ENCODE data around the gene RABEPK.
"Not testable (repeated sequence)": the region's sequence is repeated elsewhere in the genome, so short reads cannot be mapped to it uniquely, and the experiment has no call there.

RABEPK gene

DNA sequence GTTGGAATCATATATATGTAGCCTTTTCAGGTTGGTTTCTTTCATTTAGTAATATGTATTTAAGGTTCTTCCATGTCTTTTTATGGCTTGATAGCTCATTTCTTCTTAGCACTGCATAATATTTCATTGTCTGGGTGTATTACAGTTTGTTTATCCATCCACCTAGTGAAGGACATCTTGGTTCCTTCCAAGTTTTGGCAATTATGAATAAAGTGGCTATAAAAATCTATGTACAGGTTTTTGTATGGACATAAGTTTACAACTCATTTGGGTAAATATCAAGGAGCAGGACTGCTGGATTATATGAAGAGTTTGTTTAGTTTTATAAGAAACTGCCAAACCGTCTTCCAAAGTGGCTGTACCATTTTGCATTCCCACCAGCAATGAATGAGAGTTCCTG, 22.5 kb upstream of the RABEPK start:
- Histone ChIP-seq H3K4me3 (ENCODE audit: low read length) (no peak overlapping the region), H3K9me3 (ENCODE audit: control insufficient read depth, low read length) (no peaks in the 10 kb centered on the region), H3K9ac (ENCODE audit: low read length) (no peak overlapping the region), H3K27me3 (ENCODE audit: control insufficient read depth, insufficient read depth, low read length) (no peaks in the 10 kb centered on the region), H3K36me3 (ENCODE audit: control insufficient read depth, insufficient read depth, low read length) (no peaks in the 10 kb centered on the region), H3K4me1 (ENCODE audit: control insufficient read depth, insufficient read depth, low read length) (peaks cover 4% of the 10 kb centered on the region)

DNA sequence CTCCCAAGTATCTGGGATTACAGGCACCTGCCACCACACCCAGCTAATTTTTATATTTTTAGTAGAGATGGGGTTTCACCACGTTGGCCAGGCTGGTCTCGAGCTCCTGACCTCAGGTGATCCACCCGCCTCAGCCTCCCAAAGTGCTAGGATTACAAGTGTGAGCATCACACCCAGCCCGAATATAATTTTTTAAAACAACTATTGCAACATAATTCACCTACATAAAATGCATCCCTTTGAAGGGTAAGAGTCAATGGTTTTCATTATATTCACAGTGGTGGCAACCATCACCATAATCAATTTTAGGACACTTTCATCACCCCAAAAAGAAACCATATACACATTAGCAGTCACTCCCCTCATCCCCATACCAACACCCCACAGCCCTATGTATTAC, 20.6 kb upstream of the RABEPK start:
- H3K4me3 ChIP-seq (ENCODE audit: low read length); H3K9me3 ChIP-seq (ENCODE audit: control insufficient read depth, low read length); H3K27me3 ChIP-seq (ENCODE audit: control insufficient read depth, insufficient read depth, low read length); H3K9ac ChIP-seq (ENCODE audit: low read length); H3K4me1 ChIP-seq (ENCODE audit: control insufficient read depth, insufficient read depth, low read length); H3K36me3 ChIP-seq (ENCODE audit: control insufficient read depth, insufficient read depth, low read length): not testable (repeated sequence)

DNA sequence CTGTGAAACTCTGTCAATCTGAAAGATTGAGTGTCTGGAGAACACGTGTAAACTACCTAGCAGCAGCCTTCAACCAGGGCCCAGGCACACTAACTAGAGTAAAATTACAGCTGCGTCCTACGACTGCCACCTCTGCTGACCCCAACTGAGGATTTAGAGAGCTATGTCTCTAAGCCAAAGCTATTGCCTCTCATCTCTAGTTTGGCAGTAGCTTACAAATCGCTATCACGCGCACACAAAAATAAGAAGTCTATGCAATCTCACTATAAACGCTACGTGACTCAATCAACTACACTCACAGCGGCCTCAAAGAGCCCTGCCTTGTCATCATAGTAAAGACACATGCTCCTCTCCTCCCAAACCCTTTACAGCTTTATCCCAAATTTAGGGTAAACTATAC, 19.5 kb upstream of the RABEPK start:
- H3K9me3 ChIP-seq (ENCODE audit: control insufficient read depth, low read length), result no peaks in the 10 kb centered on the region
- peaks cover 6% of the 10 kb centered on the region for H3K4me1 ChIP-seq (ENCODE audit: control insufficient read depth, insufficient read depth, low read length)
- no peak overlapping the region for H3K4me3 ChIP-seq (ENCODE audit: low read length)
- H3K36me3 ChIP-seq (ENCODE audit: control insufficient read depth, insufficient read depth, low read length), result no peaks in the 10 kb centered on the region
- no peak overlapping the region for H3K9ac ChIP-seq (ENCODE audit: low read length)
- H3K27me3 ChIP-seq (ENCODE audit: control insufficient read depth, insufficient read depth, low read length), result no peaks in the 10 kb centered on the region

DNA sequence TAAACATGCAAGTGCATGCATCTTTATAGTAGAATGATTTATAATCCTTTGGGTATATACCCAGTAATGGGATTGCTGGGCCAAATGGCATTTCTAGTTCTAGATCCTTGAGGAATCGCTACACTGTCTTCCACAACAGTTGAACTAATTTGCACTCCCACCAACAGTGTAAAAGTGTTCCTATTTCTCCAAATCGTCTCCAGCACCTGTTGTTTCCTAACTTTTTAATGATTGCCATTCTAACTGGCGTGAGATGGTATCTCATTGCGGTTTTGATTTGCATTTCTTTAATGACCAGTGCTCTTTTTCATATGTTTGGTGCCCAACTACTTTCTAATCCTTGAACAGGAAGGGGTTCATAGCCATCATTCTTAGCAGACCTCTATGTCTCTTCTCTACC, 18.6 kb upstream of the RABEPK start:
- H3K27me3 ChIP-seq (ENCODE audit: control insufficient read depth, insufficient read depth, low read length); H3K9ac ChIP-seq (ENCODE audit: low read length); H3K4me1 ChIP-seq (ENCODE audit: control insufficient read depth, insufficient read depth, low read length); H3K36me3 ChIP-seq (ENCODE audit: control insufficient read depth, insufficient read depth, low read length); H3K4me3 ChIP-seq (ENCODE audit: low read length); H3K9me3 ChIP-seq (ENCODE audit: control insufficient read depth, low read length): not testable (repeated sequence)

DNA sequence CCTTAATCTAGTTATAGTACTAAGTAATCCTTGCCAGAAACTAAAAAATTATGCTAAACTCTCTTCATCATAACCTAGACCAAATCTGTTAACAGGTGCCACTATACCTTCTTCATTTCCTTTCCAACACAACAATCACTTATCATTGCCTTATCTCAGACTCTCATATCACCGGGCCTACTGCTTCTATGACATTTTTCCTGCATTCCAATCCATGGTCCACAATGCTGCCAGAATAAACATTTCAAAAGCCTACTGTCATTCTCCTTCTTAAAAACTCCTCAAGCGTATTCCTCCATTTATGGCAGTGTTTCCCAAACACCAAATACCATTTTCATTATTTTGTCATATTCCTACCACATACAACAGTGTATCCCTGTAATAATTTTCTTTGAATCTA, 17.3 kb upstream of the RABEPK start:
- Histone ChIP-seq H3K4me1 (ENCODE audit: control insufficient read depth, insufficient read depth, low read length) (peaks cover 6% of the 10 kb centered on the region), H3K4me3 (ENCODE audit: low read length) (no peak overlapping the region), H3K36me3 (ENCODE audit: control insufficient read depth, insufficient read depth, low read length) (no peaks in the 10 kb centered on the region)

DNA sequence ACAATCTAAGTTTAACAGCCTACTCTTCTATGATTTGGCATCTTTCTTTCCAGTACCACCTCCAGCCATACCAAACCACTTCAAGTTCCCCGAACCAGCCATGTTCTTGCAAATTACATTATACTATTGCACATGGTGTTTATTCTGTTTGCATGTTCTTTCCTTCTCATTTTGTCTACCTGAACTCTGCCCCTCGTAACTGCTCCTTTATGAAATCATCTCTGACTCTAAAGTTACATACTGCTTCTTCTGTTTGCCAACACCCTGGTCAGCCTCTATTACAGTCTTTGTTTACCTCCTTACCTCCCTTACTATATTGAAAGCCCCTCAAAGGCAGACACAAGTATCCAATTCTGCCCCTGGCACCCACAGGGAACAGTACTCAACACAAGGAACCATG, 16.8 kb upstream of the RABEPK start:
- no peaks in the 10 kb centered on the region for H3K36me3 ChIP-seq (ENCODE audit: control insufficient read depth, insufficient read depth, low read length)
- no peak overlapping the region for H3K4me3 ChIP-seq (ENCODE audit: low read length)
- H3K27me3 ChIP-seq (ENCODE audit: control insufficient read depth, insufficient read depth, low read length), result no peaks in the 10 kb centered on the region
- H3K9ac ChIP-seq (ENCODE audit: low read length), result no peak overlapping the region
- no peaks in the 10 kb centered on the region for H3K9me3 ChIP-seq (ENCODE audit: control insufficient read depth, low read length)
- peaks cover 6% of the 10 kb centered on the region for H3K4me1 ChIP-seq (ENCODE audit: control insufficient read depth, insufficient read depth, low read length)

More for the DNA sequence above, 17.3 kb upstream of the RABEPK start:
- Histone ChIP-seq H3K9me3 (ENCODE audit: control insufficient read depth, low read length) (no peaks in the 10 kb centered on the region), H3K27me3 (ENCODE audit: control insufficient read depth, insufficient read depth, low read length) (no peaks in the 10 kb centered on the region), H3K9ac (ENCODE audit: low read length) (no peak overlapping the region)

DNA sequence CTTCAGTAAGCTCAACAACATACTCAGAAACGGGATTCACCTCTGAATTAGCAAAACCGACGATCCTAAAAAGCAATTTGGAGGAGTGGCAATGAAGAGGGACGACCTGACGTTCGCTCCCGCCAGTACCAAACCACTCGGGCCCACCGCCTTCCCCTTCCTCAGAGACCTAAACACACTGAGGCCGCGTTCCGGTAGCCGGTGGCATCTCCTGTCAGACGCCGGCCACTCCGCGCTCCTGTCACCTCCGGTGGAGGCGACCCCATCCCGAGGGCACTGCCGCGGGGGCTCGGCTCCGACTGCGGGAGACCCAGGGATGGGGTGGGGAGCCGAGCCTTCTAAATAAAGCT, 11.4 kb upstream of the RABEPK start:
- Histone ChIP-seq H3K9me3 (ENCODE audit: control insufficient read depth, low read length) (no peaks in the 10 kb centered on the region), H3K4me3 (ENCODE audit: low read length) (peak overlapping the region; percentile 78), H3K36me3 (ENCODE audit: control insufficient read depth, insufficient read depth, low read length) (no peaks in the 10 kb centered on the region), H3K4me1 (ENCODE audit: control insufficient read depth, insufficient read depth, low read length) (peaks cover 4% of the 10 kb centered on the region), H3K9ac (ENCODE audit: low read length) (peak overlapping the region; percentile 99), H3K27me3 (ENCODE audit: control insufficient read depth, insufficient read depth, low read length) (no peaks in the 10 kb centered on the region)

DNA sequence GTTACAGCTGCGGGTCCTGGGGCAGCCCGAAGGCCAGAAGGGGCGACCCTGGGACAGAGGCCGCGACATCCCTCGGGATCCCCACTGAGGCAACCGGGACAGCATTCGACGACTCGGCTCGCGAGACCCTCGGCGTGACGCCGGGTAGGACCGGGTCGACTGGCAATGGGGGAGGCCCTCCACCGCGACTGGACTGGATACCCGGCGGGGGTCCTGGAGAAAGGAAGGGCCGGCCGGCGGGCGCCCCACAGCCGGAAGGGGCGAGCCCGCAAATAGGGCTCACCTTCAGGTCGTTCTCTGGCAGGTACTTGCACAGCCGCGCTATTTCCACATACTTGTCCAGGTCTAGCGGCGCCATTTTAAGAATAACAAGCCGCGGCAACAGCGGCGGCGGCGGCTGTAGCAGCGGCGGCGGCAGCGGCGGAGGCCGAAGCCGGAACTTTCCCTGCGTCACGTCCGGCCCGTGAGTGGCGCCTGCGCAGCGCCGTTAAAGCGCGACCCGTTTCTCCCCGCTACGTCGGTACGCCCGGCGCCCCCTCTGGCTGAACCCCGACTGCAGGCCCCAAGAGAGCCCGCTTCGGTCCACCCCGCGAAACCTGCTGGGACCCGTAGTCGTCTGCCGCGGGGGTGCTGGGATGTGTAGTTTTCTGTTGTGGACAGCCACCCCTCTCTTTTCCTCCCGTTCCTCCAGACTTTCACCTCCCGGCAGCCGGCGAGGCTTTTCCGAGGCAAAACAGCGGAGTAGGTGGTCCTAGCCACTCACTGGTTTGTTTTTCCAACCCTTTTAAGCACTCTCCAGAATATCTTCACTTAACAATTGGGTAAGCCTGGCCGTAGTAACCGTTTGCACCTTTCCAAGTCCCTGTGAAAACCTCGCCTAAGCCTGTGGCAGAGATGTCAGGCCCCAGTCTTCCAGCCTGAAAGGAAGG, 10.7 kb upstream of the RABEPK start, which contains the start of gene PPP6C:
PPP6C (minus strand) TSS at position 443 of the 929 bp plus-strand sequence; CDS start at position 358, 85 bp downstream.
- no peaks in the 10 kb centered on the region for H3K9me3 ChIP-seq (ENCODE audit: control insufficient read depth, low read length)
- peaks cover 4% of the 10 kb centered on the region for H3K4me1 ChIP-seq (ENCODE audit: control insufficient read depth, insufficient read depth, low read length)
- H3K27me3 ChIP-seq (ENCODE audit: control insufficient read depth, insufficient read depth, low read length), result no peaks in the 10 kb centered on the region
- H3K4me3 ChIP-seq (ENCODE audit: low read length), result peak within 1 kb of the TSS; percentile 78
- no peaks in the 10 kb centered on the region for H3K36me3 ChIP-seq (ENCODE audit: control insufficient read depth, insufficient read depth, low read length)
- H3K9ac ChIP-seq (ENCODE audit: low read length), result peak within 1 kb of the TSS; percentile 99

DNA sequence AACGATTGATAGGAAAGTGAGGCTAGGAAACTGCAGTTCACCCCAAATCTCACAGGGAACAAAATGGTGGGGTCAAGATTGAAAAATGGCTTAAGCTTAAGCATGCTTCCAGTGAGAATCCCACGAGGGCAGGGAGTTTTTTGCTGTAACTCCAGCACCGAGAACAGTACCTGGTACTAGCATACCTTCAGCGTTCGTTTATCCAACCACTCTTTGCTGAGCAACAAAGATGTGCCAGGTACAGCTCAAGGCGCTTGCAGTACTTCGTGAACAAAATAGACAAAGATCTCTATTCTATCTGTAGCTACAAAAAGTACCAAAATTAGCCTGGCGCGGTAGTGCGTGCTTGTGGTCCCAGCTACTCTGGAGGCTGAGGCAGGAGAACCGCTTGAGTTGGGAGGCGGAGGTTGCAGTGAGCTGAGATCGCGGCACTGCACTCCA, 10.0 kb upstream of the RABEPK start:
- peak overlapping the region; percentile 78 for H3K4me3 ChIP-seq (ENCODE audit: low read length)
- no peaks in the 10 kb centered on the region for H3K9me3 ChIP-seq (ENCODE audit: control insufficient read depth, low read length)
- peak overlapping the region; percentile 99 for H3K9ac ChIP-seq (ENCODE audit: low read length)
- H3K4me1 ChIP-seq (ENCODE audit: control insufficient read depth, insufficient read depth, low read length), result peaks cover 4% of the 10 kb centered on the region
- no peaks in the 10 kb centered on the region for H3K27me3 ChIP-seq (ENCODE audit: control insufficient read depth, insufficient read depth, low read length)
- no peaks in the 10 kb centered on the region for H3K36me3 ChIP-seq (ENCODE audit: control insufficient read depth, insufficient read depth, low read length)

DNA sequence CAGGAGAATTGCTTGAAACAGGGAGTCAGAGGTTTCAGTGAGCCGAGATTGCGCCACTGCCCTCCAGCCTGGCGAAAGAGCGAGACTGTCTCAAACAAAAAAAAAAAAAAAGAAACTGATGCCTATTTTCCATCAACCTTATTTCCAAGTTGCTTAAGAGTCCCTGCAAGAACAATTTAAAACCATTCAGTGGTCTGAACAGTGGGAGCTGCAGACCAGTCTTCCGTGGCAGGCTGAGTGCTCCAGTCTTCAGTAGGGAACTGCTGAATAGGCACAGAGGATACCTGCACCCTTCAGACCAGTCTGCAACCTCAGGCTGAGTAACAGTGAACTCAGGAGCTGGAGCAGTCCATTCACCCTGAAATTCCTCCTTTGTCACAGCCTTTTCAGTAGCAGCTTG, 5.9 kb upstream of the RABEPK start:
- H3K4me3 ChIP-seq (ENCODE audit: low read length); H3K9me3 ChIP-seq (ENCODE audit: control insufficient read depth, low read length); H3K36me3 ChIP-seq (ENCODE audit: control insufficient read depth, insufficient read depth, low read length); H3K4me1 ChIP-seq (ENCODE audit: control insufficient read depth, insufficient read depth, low read length); H3K9ac ChIP-seq (ENCODE audit: low read length); H3K27me3 ChIP-seq (ENCODE audit: control insufficient read depth, insufficient read depth, low read length): not testable (repeated sequence)

DNA sequence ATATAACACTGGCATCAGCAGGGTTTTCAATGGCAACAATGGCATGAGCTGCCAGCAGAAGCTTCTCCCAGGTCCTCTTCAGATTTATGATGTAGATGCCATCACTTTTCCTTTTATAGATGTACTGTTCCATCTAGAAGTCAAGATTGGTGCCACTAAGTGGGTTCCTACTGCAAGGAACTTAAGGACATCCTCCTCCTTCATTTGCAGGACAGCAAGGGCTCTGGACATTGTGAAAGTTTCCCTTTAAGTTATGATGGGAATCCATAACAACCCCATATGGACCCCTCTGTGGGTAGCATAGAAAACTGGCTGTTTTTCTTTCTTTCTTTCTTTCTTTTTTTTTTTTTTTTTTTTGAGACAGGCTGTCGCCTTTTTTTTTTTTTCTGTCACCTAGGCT, 4.8 kb upstream of the RABEPK start:
- not testable (repeated sequence) for H3K9ac ChIP-seq (ENCODE audit: low read length); H3K4me3 ChIP-seq (ENCODE audit: low read length); H3K27me3 ChIP-seq (ENCODE audit: control insufficient read depth, insufficient read depth, low read length); H3K36me3 ChIP-seq (ENCODE audit: control insufficient read depth, insufficient read depth, low read length); H3K9me3 ChIP-seq (ENCODE audit: control insufficient read depth, low read length); H3K4me1 ChIP-seq (ENCODE audit: control insufficient read depth, insufficient read depth, low read length)

DNA sequence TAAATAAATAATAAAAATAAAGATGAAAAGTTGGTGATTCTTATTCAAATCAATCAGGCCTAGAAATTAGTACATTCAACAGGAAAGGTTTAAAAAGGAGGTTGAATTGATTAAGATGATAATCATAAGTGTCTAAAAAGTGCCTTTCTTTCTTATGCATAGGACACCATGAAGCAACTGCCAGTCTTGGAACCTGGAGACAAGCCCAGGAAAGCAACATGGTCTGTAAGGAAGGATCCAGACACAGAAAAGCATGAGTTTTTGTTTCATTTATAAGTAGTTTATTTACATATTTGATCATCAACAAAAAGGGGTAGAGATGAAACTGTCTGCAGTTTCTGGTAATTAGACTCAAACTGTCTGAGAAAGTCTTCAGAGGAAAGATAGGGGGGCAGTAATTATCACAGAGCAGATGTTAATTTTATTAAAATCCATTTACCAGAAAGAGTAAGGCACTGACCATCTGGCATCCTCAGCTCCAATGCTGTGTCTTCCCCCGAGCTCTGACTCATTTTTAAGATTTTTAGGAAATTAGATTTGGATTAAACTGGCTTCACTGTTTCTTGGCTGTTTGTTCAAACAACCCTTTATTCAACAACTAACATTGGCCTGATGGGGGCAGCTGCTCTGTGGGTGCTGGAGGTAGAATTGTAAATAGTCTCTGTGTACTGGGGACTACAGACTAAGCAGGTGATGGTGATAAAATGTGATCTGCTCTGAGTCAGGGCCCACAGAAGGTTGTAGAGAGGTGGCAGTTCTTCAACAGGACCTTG, 2.7 kb downstream of the RABEPK start:
- no peaks in the 10 kb centered on the region for H3K27me3 ChIP-seq (ENCODE audit: control insufficient read depth, insufficient read depth, low read length)
- H3K4me3 ChIP-seq (ENCODE audit: low read length), result no peak overlapping the region
- no peaks in the 10 kb centered on the region for H3K4me1 ChIP-seq (ENCODE audit: control insufficient read depth, insufficient read depth, low read length)
- no peaks in the 10 kb centered on the region for H3K36me3 ChIP-seq (ENCODE audit: control insufficient read depth, insufficient read depth, low read length)
- no peak overlapping the region for H3K9ac ChIP-seq (ENCODE audit: low read length)
- H3K9me3 ChIP-seq (ENCODE audit: control insufficient read depth, low read length), result no peaks in the 10 kb centered on the region
